Panc1 (cell line): Measurements from ENCODE around the gene ITGAV. TPM values are rescaled to one million over a fixed set of nuclear protein-coding genes. Genes with fewer than 3 reads are reported as not detected.
A peak's percentile ranks its signal among the peaks of the same experiment; 100 is the strongest.

Experiments
- ATAC-seq: fragments of 200-7000 bp; cut with Tn5 transposase; 2 replicates; pipeline ENCODE4 v1.9.1; 2020; ENCODE audit warnings: mild to moderate bottlenecking, moderate library complexity
- BruUV-seq: library from RNA; stranded (reverse); fragments of 400-500 nt; replicated peaks from 2 replicates; lab custom pipeline; 2021; lab: Mats Ljungman, UMichigan
- CTCF ChIA-PET: fragments of 300-600 bp; sonication (Branson Sonifier 250); formaldehyde crosslinking; loops from one replicate; lab custom pipeline; 2022; ENCODE audit warnings: antibody characterized with exemption; lab: Charles Lee
- POLR2A ChIA-PET: fragments of 300-600 bp; sonication (Branson Sonifier 250); formaldehyde crosslinking; loops from one replicate; lab custom pipeline; 2022; ENCODE audit warnings: antibody characterized with exemption; lab: Charles Lee
- DNase-seq: peaks from one replicate; pipeline ENCODE4 v3.0.0-alpha.2; 2010; ENCODE audit warnings: low read depth, low spot score
- H3K27ac ChIP-seq: 2 replicates; pipeline ENCODE4 v1.5.1; 2011; ENCODE audit warnings: mild to moderate bottlenecking, low read length, inconsistent platforms
- H3K27me3 ChIP-seq: fragments of 200-500 bp; sonication (Bioruptor generic); 2 replicates; pipeline ENCODE4 v1.6.0; 2014; ENCODE audit warnings: low read length, inconsistent platforms; ENCODE audit not compliant: control insufficient read depth, insufficient read depth
- H3K36me3 ChIP-seq: fragments of 200-500 bp; sonication (Bioruptor generic); 2 replicates; pipeline ENCODE4 v1.5.1; 2014; ENCODE audit warnings: inconsistent platforms, mild to moderate bottlenecking, low read length, moderate library complexity; ENCODE audit not compliant: control insufficient read depth, insufficient read depth
- H3K4me1 ChIP-seq: 2 replicates; pipeline ENCODE4 v1.5.1; 2011; ENCODE audit warnings: inconsistent platforms, mild to moderate bottlenecking, low read length, moderate library complexity; ENCODE audit not compliant: control insufficient read depth, insufficient read depth
- H3K4me3 ChIP-seq, 2 experiments: 2 replicates each; pipeline ENCODE4 v1.5.1; 2011 to 2012; ENCODE audit warnings: low read depth in 2 of 2, low read length in 2 of 2, mild to moderate bottlenecking in 2 of 2, inconsistent platforms in 1 of 2, moderate library complexity in 1 of 2
- H3K9me3 ChIP-seq: fragments of 200-500 bp; sonication (Bioruptor generic); 2 replicates; pipeline ENCODE4 v1.5.1; 2014; ENCODE audit warnings: low read depth, mild to moderate bottlenecking, inconsistent platforms, low read length, moderate library complexity; ENCODE audit not compliant: control insufficient read depth, insufficient read depth
- CTCF ChIP-seq: fragments of 450-650 bp; IDR thresholded peaks from 2 replicates; pipeline ENCODE4 v1.5.1; 2017; ENCODE audit warnings: mild to moderate bottlenecking
- POLR2AphosphoS5 ChIP-seq: IDR thresholded peaks from 2 replicates; pipeline ENCODE4 v1.6.1; 2012; ENCODE audit warnings: mild to moderate bottlenecking, low read depth, low read length, moderate library complexity
- REST ChIP-seq, 2 experiments: IDR thresholded peaks; 2 replicates each; pipeline ENCODE4 v1.6.1; 2011 to 2012; ENCODE audit warnings: low read depth in 2 of 2, control low read depth in 1 of 2, low read length in 1 of 2, mild to moderate bottlenecking in 1 of 2, moderate library complexity in 1 of 2; ENCODE audit not compliant: insufficient read depth in 1 of 2
- SIN3A ChIP-seq: IDR thresholded peaks from 2 replicates; pipeline ENCODE4 v1.6.1; 2012; ENCODE audit warnings: low read depth, mild to moderate bottlenecking, low read length, moderate library complexity, borderline replicate concordance; ENCODE audit not compliant: insufficient read depth
- TCF7L2 ChIP-seq: IDR thresholded peaks from 2 replicates; pipeline ENCODE4 v1.6.1; 2011; ENCODE audit warnings: mild to moderate bottlenecking, low read depth, low read length, inconsistent platforms
- in situ Hi-C: cut with HindIII; loops from 2 replicates; pipeline ENCODE4 v1.10.0; 2016; ENCODE audit warnings: low sequenced_read_pairs, low pct_unique_long_range_greater_than_20kb
- intact Hi-C: fragments of 100-400 bp; cut with micrococcal nuclease; formaldehyde crosslinking; loops from one replicate; pipeline ENCODE4 v1.10.0; 2022; ENCODE audit not compliant: unreplicated experiment
- total RNA-seq: library from RNA; stranded (reverse); gene quantifications from one replicate; pipeline ENCODE4 v1.2.1, GENCODE V29; 2021; ENCODE audit not compliant: unreplicated experiment

ITGAV gene
- total RNA-seq, 1 experiment from 2014 or later, result 218 TPM

GRCh38 chr2:186551323-186552050, 38.4 kb upstream of the ITGAV start:
- Histone ChIP-seq H3K36me3 (no peaks in the 10 kb centered on the region), H3K4me3 (no peak overlapping the region), H3K4me1 (peaks cover 18% of the 10 kb centered on the region), H3K9me3 (no peaks in the 10 kb centered on the region), H3K27me3 (no peaks in the 10 kb centered on the region), H3K27ac (peak overlapping the region; percentile 60; the same call in 1 of the 2 replicates)
- no TSS peak for BruUV-seq
- DNase-seq (no peak), ATAC-seq (no peak)
- in situ Hi-C loops, result no loop called here
- ChIA-PET POLR2A (interaction anchor here (0.6 kb wide), 1 partner anchor 202 kb away, joined by 3 read pairs; no protein-coding TSS in a partner anchor), CTCF (no interaction called here)
- intact Hi-C loops, result no loop called here
- TF ChIP-seq SIN3A (no peak), POLR2AphosphoS5 (no peak), TCF7L2 (no peak), CTCF (no peak)

- ATAC-seq (no peak; the same call in 1 of the 2 replicates), DNase-seq (no peak)
- TF ChIP-seq TCF7L2 (no peak), POLR2AphosphoS5 (no peak), CTCF (no peak), SIN3A (no peak), REST (IDR thresholded peaks at IDR 0.05; ENCODE audit: insufficient read depth in 1 of 2, low read depth in 2 of 2, low read length in 1 of 2) (no peak)
- Histone ChIP-seq H3K27ac (peak overlapping the region; percentile 86), H3K36me3 (no peaks in the 10 kb centered on the region), H3K9me3 (no peaks in the 10 kb centered on the region), H3K4me3 (peak overlapping the region in 1 of 2 experiments; percentile 34; a peak in 1 of 4 replicates), H3K27me3 (no peaks in the 10 kb centered on the region), H3K4me1 (peaks cover 16% of the 10 kb centered on the region)
- intact Hi-C loops (no loop called here), in situ Hi-C loops (no loop called here)
- ChIA-PET POLR2A (interaction anchor here (1.0 to 1.8 kb wide), 2 partner anchors 30 to 36 kb away, joined by 4 to 8 read pairs; partner anchors contain the start of gene ITGAV), CTCF (interaction anchor here (0.7 kb wide), 1 partner anchor 8 kb away, joined by 3 read pairs; no protein-coding TSS in a partner anchor)
- BruUV-seq, result no TSS peak
Measured at GRCh38 chr2:186554429-186554828, 35.4 kb upstream of the ITGAV start.
